ENCODE measurements around the gene DCLK1.
"Not testable (repeated sequence)": the region's sequence is repeated elsewhere in the genome, so short reads cannot be mapped to it uniquely, and the experiment has no call there.

Gene DCLK1

GRCh38 chr13:36133950-36134626, 2.9 kb upstream of the DCLK1 start:
- DNase-seq (ENCODE audit: low read depth, low spot score) = no peak
- H3K4me3 ChIP-seq (ENCODE audit: low read length) = no peak overlapping the region

GRCh38 chr13:36132376-36132775, 1.2 kb upstream of the DCLK1 start:
- no peak for DNase-seq (ENCODE audit: low read depth, low spot score)

DNA sequence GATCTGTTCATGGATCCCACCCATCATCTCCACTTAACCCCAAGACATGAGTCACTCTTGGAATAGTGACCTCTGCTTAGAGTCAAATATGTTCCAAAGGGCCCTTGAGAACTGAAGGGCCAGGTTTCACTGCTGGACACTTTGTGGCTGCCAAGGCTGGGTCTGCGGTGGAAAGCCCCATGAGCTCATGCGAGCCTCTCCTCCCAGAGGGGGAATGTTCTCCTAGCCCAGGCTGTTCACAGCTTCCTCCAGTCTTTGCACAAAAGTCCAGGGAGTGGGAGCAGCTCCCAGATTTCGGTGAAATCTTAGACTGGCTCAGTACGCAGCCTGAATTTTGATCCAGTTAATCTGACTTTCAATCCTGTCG, 732 bp upstream of the DCLK1 start:
- H3K4me3 ChIP-seq (ENCODE audit: low read length) = no peak overlapping the region
- DNase-seq (ENCODE audit: low read depth, low spot score) = no peak

More at GRCh38 chr13:36132376-36132775, 1.2 kb upstream of the DCLK1 start:
- H3K4me3 ChIP-seq (ENCODE audit: low read length) = no peak overlapping the region

DNA sequence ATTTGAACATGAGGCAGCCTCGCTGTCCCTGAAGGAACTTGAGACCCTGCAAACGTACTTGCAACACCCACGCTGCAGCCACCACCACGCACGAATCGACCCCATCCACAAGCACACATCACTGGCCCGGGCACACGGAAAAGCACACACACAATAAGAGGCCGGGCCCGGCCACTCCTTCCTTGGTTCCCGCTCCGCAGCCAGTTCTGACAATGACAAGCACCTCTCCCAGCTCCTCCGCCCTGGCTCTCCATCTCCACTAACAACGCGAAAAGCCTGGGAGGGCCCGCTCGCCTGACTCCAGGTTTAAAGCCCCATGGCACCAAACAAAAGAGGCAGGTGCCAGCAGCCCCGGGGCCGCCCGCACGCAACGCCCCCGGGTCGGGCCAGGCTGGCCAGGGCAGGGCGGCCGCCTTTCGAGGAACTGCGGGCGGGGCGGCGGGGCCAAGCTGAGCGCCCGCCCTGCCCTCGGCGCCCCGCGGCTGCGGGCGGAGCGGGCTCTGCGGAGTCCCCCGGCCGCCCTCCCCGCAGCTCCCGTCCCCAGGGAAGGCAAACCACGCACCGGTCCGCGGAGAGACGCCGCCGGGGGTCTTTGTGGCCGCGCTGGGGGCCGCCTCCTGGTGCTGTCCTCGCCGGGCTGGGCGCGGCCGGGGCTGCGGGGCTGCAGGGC, 495 bp downstream of the DCLK1 start:
- no peak overlapping the region for H3K4me3 ChIP-seq (ENCODE audit: low read length)

GRCh38 chr13:36130193-36130551, 1.0 kb downstream of the DCLK1 start:
- H3K4me3 ChIP-seq (ENCODE audit: low read length) = no peak overlapping the region
- no peak for DNase-seq (ENCODE audit: low read depth, low spot score)

More for the DNA sequence above, 495 bp downstream of the DCLK1 start:
- DNase-seq (ENCODE audit: low read depth, low spot score) = no peak

GRCh38 chr13:36129539-36129938, 1.6 kb downstream of the DCLK1 start:
- H3K4me3 ChIP-seq (ENCODE audit: low read length) = no peak overlapping the region
- no peak for DNase-seq (ENCODE audit: low read depth, low spot score)

DNA sequence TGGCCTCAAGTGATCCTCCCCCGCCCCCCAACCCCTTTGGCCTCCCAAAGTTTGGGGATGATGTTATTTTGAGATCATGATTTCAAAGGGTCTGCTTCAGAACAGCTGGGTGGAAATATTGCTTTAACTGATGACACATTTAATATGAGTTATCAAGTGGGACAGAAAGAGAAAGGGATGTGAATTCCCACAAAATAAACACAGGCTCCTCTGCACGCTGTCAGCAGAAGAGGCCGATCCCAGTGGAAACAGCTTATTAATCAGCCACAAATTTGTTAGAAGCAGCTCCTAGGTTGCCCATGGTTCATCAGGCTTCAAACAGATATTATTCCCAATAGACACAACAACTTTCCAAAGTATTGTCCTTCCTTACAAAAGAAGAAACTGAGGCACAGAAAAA, 4.7 kb downstream of the DCLK1 start:
- no peak for DNase-seq (ENCODE audit: low read depth, low spot score)
- H3K4me3 ChIP-seq (ENCODE audit: low read length) = no peak overlapping the region

- no peak for DNase-seq (ENCODE audit: low read depth, low spot score)
- no peak overlapping the region for H3K4me3 ChIP-seq (ENCODE audit: low read length)
Measured at GRCh38 chr13:36125841-36126240, 5.3 kb downstream of the DCLK1 start.

DNA sequence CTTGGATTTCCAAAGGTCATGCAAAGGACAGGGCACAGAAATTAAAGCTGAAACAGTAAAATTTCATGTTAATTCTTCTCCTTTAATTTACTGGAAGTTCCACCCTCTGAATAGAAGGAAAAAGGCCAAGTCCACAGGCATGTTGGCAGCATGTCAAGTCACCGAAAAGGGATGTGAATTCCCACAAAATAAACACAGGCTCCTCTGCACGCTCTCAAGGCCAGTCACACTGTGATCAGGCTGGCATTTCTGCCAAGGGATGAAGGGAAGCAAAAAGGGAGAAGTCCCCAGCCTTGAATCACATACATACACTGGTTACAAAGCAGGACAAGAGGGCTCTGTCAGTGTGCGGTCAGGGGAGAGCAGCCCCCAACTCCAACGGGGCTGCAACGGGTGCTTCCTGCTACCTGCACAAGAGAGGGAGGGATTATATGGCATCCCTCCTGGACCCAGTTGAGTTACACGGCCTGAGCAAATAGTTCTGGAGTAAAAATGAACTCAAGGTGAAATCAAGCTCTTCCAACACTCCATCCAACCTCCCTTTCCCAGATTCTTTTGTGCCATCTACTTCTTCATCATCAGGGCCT, 6.9 kb downstream of the DCLK1 start:
- H3K4me3 ChIP-seq (ENCODE audit: low read length) = no peak overlapping the region
- no peak for DNase-seq (ENCODE audit: low read depth, low spot score)

- no peak overlapping the region for H3K4me3 ChIP-seq (ENCODE audit: low read length)
- DNase-seq (ENCODE audit: low read depth, low spot score) = no peak
Measured at GRCh38 chr13:36115306-36115705, 15.9 kb downstream of the DCLK1 start.

DNA sequence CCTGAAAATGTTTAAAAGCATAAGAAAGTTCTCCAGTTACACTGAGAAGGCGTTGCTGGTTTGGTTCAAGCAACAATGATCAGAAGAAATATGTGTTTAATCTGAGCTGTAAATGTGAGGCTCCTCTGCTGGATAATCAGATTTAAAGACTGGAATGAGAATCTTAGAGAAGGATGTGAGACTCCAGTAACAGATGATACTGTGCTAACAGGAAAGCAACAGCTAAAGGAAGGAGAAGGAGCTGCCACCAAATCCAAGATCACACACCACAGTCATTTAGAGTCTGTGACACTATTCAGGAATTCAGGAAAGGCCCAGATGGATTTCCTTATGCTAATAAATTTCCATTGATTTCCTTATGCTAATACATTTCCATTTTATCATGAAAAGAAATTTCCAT, 16.9 kb downstream of the DCLK1 start:
- DNase-seq (ENCODE audit: low read depth, low spot score) = no peak
- H3K4me3 ChIP-seq (ENCODE audit: low read length) = no peak overlapping the region

DNA sequence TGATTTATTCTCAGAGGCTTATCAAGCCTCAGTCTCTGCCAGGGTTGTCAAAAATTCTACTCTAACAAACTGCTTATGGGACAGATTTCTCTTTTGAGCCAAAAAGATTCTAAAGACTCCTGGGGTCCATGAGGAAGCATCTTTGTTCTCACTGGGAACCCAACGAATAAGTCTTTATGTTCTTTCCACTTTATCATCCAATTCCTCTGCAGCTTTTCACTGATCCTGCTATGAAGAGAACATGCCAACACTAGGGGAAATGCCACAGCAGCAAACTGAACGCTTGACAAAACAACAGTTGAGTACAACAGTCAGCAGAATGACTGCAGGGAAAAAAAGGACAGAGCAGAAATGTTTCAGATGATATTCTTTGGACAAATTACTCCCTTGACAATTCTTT, 22.2 kb downstream of the DCLK1 start:
- no peak for DNase-seq (ENCODE audit: low read depth, low spot score)

GRCh38 chr13:36108342-36108741, 22.8 kb downstream of the DCLK1 start:
- no peak overlapping the region for H3K4me3 ChIP-seq (ENCODE audit: low read length)
- no peak for DNase-seq (ENCODE audit: low read depth, low spot score)

More for the DNA sequence above, 22.2 kb downstream of the DCLK1 start:
- H3K4me3 ChIP-seq (ENCODE audit: low read length) = no peak overlapping the region

DNA sequence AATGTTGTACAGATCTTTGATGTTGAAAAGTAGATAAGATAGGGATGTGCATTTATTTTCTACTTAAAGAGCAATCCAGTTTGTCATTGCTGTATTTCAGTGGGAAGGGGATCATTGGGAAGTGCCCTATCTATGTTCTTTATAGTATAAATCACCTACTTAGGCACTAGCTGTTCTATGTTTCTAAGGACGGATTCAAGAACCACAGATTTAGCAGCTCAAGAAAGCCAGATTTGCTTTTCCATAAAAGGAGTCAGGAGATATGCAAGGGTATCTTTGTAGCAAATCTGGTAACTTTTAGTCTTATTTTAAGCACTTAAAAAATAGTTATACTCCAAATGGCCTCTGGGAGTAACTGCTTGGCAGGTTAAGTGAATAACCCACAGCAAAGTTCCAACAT, 23.7 kb downstream of the DCLK1 start:
- no peak for DNase-seq (ENCODE audit: low read depth, low spot score)
- H3K4me3 ChIP-seq (ENCODE audit: low read length) = no peak overlapping the region

DNA sequence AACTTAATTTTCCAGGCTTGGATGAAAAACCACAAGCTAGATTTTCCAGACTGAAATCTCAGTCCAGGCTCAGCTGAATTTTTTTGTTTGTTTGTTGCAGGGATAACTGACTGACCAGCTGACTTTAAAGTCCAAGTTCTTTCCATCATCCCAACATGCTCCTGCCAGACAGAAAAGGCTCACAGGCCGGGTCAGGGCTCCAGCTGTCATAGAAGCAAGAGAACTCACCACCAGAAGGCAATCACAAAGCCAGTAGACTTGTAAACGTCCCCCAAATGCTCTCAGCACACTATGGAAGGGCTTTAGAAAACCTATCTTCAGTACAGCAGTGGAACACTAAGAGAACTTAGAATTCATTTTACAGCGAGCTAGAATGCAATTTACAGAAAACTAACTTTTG, 25.5 kb downstream of the DCLK1 start:
- DNase-seq (ENCODE audit: low read depth, low spot score) = no peak
- no peak overlapping the region for H3K4me3 ChIP-seq (ENCODE audit: low read length)

- DNase-seq (ENCODE audit: low read depth, low spot score) = no peak
- H3K4me3 ChIP-seq (ENCODE audit: low read length) = no peak overlapping the region
Measured at GRCh38 chr13:36102721-36103120, 28.5 kb downstream of the DCLK1 start.

- not testable (repeated sequence) for DNase-seq (ENCODE audit: low read depth, low spot score); H3K4me3 ChIP-seq (ENCODE audit: low read length)
Measured at GRCh38 chr13:36101907-36102306, 29.3 kb downstream of the DCLK1 start.

- DNase-seq (ENCODE audit: low read depth, low spot score) = no peak
- H3K4me3 ChIP-seq (ENCODE audit: low read length) = no peak overlapping the region
Measured at GRCh38 chr13:36101157-36101556, 30.0 kb downstream of the DCLK1 start.

DNA sequence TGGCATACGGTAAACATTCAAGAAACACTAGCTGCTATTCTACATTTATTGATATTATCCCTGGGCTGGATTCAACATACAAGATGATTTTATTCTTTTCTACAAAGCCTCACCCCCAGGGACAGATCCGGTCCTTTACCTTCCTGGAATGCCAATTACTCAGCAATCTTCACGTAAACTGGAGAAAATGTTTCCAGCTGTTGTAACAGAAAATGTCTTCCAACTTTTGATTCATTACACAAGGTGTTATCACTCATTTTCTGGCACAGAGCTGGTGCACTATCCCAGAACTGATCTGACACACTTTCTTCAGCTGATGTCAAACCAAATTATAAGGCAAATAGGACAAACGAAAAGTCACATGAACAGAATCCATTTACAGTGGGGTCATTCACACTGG, 33.1 kb downstream of the DCLK1 start:
- DNase-seq (ENCODE audit: low read depth, low spot score) = no peak
- H3K4me3 ChIP-seq (ENCODE audit: low read length) = no peak overlapping the region

GRCh38 chr13:36096461-36097416, 34.4 kb downstream of the DCLK1 start:
- no peak for DNase-seq (ENCODE audit: low read depth, low spot score)
- no peak overlapping the region for H3K4me3 ChIP-seq (ENCODE audit: low read length)

Measured in Jurkat, Clone E6-1 (cell line).